ENCODE measurements around the gene NKAIN2.

DNA sequence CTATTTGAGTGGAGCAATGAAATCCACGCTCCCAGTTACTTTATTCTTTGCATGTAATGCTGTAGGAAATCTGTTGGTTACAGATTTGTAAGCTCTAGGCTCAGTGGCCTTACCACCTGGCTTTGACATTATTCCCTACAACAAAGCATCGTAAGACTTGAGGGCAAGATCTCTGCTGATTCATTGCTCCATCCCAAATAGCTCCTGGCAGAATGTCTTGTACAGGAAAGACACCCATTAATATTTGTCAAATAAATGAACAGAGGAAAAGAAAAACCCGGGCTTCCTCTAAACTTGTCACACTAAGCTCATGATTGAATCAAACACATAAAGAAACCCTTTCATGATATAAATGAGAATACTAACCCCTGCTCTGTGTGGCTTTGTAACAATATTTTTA is 801.1 kb downstream of the NKAIN2 start:
- TF ChIP-seq CTCF (IDR thresholded peaks at IDR 0.05) (no peak), ZFX (IDR thresholded peaks at IDR 0.05; ENCODE audit: borderline replicate concordance) (no peak)

Data from 22Rv1 (cell line).